ENCODE results near the gene RTP5.

DNA sequence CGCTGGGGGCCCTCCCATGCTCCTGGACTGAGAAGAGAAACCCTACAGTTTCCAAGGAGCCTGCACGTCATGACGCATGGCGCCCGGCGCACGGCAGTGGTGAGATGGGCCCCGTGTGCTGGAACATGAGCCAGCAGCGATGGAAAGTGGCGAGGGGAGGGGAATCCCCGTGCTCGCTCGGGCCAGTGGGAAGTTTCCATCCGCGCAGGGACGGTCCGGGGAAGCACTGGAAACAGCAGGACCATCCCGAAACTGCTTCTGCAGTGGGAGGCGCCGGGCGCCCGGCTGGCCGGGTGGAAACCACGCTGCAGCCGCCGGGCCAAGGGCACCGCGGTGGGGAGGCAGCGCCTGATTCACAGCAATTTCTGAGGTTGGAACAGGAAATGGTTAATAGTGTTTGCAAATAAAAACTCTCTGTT, 6.0 kb upstream of the RTP5 start:
- TF ChIP-seq, protein P1, sequence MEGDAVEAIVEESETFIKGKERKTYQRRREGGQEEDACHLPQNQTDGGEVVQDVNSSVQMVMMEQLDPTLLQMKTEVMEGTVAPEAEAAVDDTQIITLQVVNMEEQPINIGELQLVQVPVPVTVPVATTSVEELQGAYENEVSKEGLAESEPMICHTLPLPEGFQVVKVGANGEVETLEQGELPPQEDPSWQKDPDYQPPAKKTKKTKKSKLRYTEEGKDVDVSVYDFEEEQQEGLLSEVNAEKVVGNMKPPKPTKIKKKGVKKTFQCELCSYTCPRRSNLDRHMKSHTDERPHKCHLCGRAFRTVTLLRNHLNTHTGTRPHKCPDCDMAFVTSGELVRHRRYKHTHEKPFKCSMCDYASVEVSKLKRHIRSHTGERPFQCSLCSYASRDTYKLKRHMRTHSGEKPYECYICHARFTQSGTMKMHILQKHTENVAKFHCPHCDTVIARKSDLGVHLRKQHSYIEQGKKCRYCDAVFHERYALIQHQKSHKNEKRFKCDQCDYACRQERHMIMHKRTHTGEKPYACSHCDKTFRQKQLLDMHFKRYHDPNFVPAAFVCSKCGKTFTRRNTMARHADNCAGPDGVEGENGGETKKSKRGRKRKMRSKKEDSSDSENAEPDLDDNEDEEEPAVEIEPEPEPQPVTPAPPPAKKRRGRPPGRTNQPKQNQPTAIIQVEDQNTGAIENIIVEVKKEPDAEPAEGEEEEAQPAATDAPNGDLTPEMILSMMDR (IDR thresholded peaks at IDR 0.05; ENCODE audit: poor library complexity), result no peak
- no peak for TF ChIP-seq EZH2 (IDR thresholded peaks at IDR 0.05; ENCODE audit: borderline replicate concordance)
- TF ChIP-seq EZH2phosphoT487 (IDR thresholded peaks at IDR 0.05; ENCODE audit: low read depth, severe bottlenecking, unreplicated experiment), result no peak
